Upper lobe of right lung (tissue), 1 donor: ENCODE data around the gene MED27. TPM values are rescaled to one million over a fixed set of nuclear protein-coding genes. Genes with fewer than 3 reads are reported as not detected.

Experiments used
- ATAC-seq: fragments of 200-7000 bp; cut with Tn5 transposase; one replicate; pipeline ENCODE4 v1.9.1; 2020; ENCODE audit warnings: mild to moderate bottlenecking, moderate library complexity
- DNase-seq: peaks from one replicate; pipeline ENCODE4 v3.0.0-alpha.2; 2020
- H3K27ac ChIP-seq: fragments of 200-600 bp; one replicate; pipeline ENCODE4 v1.8.0; 2022
- H3K27me3 ChIP-seq: fragments of 200-600 bp; one replicate; pipeline ENCODE4 v1.8.0; 2022; ENCODE audit warnings: mild to moderate bottlenecking
- H3K36me3 ChIP-seq: fragments of 200-600 bp; one replicate; pipeline ENCODE4 v1.8.0; 2022
- H3K4me1 ChIP-seq: fragments of 200-600 bp; one replicate; pipeline ENCODE4 v1.8.0; 2022
- H3K4me3 ChIP-seq: fragments of 200-600 bp; one replicate; pipeline ENCODE4 v1.8.0; 2022; ENCODE audit warnings: mild to moderate bottlenecking
- H3K9me3 ChIP-seq: fragments of 200-600 bp; one replicate; pipeline ENCODE4 v1.8.0; 2022
- intact Hi-C: fragments of 100-400 bp; cut with DNase I; formaldehyde crosslinking; loops from one replicate; pipeline ENCODE4 v1.11.0; 2022
- total RNA-seq: library from RNA; stranded (reverse); fragmentation: NEBNext Ultra II Directional; extraction: Animal tissue kit (Norgen Biotek cat#: 25700); gene quantifications from one replicate; pipeline ENCODE4 v1.2.1, GENCODE V29; 2021
- TF ChIP-seq, protein P1 (sequence below): fragments of 200-600 bp; IDR thresholded peaks from one replicate; pipeline ENCODE4 v1.8.0; 2022; ENCODE audit warnings: antibody characterized with exemption
- donor health status: DM: no; HTN: yes; CAD: no; lungs with severe emphysema.

The MED27 gene
- total RNA-seq, 1 donor from 2014 or later = 14.2 TPM

DNA sequence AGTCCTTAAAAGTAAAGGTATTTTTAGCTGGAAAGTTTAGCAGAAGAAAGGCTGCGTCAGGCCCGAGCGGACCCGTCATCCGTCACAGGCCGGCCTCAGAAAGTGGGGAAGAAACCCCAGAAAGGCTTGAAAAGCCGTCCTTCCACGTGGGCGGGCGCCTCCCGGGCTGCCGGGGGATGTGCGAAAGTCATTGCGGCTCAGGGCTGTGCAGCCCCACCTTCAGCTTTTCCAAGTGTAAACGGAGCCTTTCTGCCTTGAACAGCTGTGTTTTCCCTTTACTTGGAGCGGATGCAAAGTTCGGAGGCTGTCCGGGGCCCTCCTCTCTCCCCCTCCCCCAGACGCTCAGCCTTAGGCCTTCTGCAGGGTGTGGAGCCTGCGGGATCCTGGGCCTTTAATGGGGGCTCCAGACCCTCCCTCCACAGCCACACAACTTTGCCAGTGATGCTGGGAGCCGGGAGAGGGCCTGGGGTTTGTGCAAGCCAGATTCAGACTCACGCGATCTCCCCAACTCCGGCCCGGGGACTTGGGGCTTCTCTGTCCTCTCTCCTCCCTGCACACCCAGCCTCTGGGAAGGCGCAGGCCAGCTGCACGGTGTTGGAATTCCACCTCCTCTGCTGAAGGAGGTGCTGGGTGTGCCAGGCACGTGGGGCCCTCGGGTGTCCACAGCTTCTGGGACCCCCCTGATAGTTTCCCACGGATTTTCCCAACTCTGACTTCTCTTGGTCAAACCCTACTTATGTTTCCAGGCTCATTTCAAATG lies 244.3 kb downstream of the MED27 start:
- intact Hi-C loops = no loop called here
- ATAC-seq = no peak
- H3K27ac ChIP-seq = no peak overlapping the region

DNA sequence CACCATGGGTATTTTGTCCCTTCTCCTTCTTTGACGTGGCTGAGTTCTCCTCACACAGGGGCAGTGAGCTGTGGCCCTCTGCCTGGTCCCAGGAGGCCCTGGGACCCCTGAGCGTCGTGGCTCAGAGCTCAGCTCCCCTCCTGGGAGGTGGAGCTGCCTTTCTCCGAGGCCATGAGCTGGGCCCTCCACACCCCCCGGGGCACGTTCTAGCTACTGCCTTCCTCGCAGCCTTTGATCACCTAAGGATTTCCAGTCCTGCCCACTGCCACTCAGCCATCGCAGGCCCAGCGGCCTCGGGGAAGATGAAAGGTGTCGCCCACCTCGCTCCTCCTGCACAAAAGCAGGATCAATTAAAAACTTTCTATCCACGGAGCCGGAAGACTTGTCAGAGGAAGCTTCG lies 244.9 kb downstream of the MED27 start:
- Histone ChIP-seq H3K4me3 (no peak overlapping the region), H3K36me3 (no peaks in the 10 kb centered on the region), H3K9me3 (no peaks in the 10 kb centered on the region), H3K4me1 (no peaks in the 10 kb centered on the region), H3K27ac (no peak overlapping the region), H3K27me3 (peaks cover 15% of the 10 kb centered on the region)
- TF ChIP-seq, protein P1, sequence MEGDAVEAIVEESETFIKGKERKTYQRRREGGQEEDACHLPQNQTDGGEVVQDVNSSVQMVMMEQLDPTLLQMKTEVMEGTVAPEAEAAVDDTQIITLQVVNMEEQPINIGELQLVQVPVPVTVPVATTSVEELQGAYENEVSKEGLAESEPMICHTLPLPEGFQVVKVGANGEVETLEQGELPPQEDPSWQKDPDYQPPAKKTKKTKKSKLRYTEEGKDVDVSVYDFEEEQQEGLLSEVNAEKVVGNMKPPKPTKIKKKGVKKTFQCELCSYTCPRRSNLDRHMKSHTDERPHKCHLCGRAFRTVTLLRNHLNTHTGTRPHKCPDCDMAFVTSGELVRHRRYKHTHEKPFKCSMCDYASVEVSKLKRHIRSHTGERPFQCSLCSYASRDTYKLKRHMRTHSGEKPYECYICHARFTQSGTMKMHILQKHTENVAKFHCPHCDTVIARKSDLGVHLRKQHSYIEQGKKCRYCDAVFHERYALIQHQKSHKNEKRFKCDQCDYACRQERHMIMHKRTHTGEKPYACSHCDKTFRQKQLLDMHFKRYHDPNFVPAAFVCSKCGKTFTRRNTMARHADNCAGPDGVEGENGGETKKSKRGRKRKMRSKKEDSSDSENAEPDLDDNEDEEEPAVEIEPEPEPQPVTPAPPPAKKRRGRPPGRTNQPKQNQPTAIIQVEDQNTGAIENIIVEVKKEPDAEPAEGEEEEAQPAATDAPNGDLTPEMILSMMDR = no peak
- no peak for ATAC-seq
- no peak for DNase-seq
- intact Hi-C loops = no loop called here

More for the DNA sequence above, 244.3 kb downstream of the MED27 start:
- DNase-seq = no peak
- H3K36me3 ChIP-seq = no peaks in the 10 kb centered on the region
- H3K4me3 ChIP-seq = no peak overlapping the region
- peaks cover 15% of the 10 kb centered on the region for H3K27me3 ChIP-seq
- TF ChIP-seq, protein P1 = no peak
- no peaks in the 10 kb centered on the region for H3K9me3 ChIP-seq
- H3K4me1 ChIP-seq = no peaks in the 10 kb centered on the region

DNA sequence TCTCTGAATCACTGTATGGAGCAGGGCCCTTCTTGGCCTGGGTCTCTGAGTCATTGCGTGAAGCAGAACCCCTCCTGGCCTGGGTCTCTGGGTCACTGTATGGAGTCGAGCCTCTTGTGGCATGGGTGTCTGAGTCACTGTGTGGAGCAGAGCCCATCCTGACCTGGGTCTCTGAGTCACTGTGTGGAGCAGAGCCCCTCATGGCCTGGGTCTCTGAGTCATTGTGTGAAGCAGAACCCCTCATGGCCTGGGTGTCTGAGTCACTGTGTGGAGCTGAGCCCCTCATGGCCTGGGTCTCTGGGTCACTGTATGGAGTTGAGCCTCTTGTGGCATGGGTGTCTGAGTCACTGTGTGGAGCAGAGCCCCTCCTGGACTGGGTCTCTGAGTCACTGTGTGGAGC lies 245.8 kb downstream of the MED27 start:
- H3K4me3 ChIP-seq = no peak overlapping the region
- no peak overlapping the region for H3K27ac ChIP-seq
- intact Hi-C loops = no loop called here
- DNase-seq (no peak), ATAC-seq (no peak)
- no peaks in the 10 kb centered on the region for H3K9me3 ChIP-seq
- peaks cover 12% of the 10 kb centered on the region for H3K27me3 ChIP-seq
- H3K4me1 ChIP-seq = no peaks in the 10 kb centered on the region
- TF ChIP-seq, protein P1 = no peak
- no peaks in the 10 kb centered on the region for H3K36me3 ChIP-seq

DNA sequence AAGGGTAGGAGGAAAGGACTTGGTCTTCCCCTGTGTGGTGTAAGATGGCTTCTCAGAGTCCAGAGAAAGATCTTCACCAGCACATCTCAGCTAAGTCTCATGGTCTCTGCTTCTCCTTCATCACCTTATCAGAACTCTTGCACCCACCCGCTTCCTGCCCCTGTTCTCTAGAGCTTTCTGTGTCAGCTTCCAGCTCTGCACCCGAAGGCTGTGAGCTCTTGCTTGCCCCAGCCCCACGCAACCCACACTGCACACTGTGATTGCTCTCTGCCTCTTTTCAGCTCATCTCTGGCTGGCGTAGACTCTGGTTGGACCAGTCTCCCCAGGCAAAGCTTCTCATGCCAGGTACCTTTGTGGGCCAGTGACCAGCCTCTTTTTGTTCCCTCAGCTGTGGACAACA lies 246.6 kb downstream of the MED27 start:
- TF ChIP-seq, protein P1 = no peak
- no peaks in the 10 kb centered on the region for H3K36me3 ChIP-seq

DNA sequence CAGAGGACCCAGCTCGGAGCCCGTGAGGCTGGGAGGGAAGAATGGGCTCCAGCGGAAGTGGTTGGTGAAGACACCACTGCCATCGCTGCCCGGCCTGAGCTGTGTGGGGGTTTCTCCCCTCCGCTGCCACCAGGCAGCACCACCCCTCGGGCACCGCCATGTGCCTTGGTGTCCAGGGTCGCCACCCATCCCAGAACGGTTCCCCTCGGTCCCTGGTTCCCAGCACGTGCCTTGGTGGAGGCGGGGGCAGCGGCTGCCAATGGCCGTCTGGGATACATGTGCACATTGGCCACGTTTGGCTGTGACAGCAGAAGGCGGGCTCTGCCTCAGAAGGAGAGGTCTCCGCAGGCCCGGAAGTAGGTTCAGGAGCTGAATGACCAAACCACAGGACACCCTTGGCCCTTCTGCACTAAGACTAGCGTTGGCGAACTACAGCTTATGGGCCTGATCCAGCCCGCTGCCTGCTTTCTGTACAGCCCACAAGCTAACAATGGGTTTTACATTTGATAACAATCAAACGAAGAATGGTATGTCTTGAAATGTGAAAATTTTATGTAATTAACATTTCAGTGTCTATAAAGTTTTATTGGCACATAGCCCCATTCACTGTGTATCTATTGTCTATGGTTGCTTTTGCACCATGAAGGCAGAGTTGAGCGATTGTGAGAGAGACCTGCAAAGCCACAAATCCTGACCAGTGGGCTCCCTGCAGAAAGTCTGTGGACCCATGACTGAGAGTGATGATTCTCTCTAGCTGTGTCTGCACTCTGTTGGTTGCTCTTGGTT lies 248.1 kb downstream of the MED27 start:
- no peaks in the 10 kb centered on the region for H3K4me1 ChIP-seq
- ATAC-seq (peak; percentile 9), DNase-seq (no peak)
- H3K4me3 ChIP-seq = no peak overlapping the region
- TF ChIP-seq, protein P1 = no peak
- intact Hi-C loops = no loop called here
- H3K36me3 ChIP-seq = no peaks in the 10 kb centered on the region
- H3K27ac ChIP-seq = no peak overlapping the region
- peaks cover 8% of the 10 kb centered on the region for H3K27me3 ChIP-seq
- no peaks in the 10 kb centered on the region for H3K9me3 ChIP-seq

More for the DNA sequence above, 246.6 kb downstream of the MED27 start:
- no peak overlapping the region for H3K4me3 ChIP-seq
- no peak overlapping the region for H3K27ac ChIP-seq
- no peaks in the 10 kb centered on the region for H3K9me3 ChIP-seq
- no peak for ATAC-seq
- H3K4me1 ChIP-seq = no peaks in the 10 kb centered on the region
- no peak for DNase-seq
- intact Hi-C loops = no loop called here
- peaks cover 8% of the 10 kb centered on the region for H3K27me3 ChIP-seq
